ENCODE data around the gene KPNA2.
"Not testable (repeated sequence)": the region's sequence is repeated elsewhere in the genome, so short reads cannot be mapped to it uniquely, and the experiment has no call there.

The KPNA2 gene

GRCh38 chr17:68035523-68036303 is at the start of gene KPNA2:
Gene KPNA2, plus strand, starts transcription at chr17:68035735. Its CDS starts 1,398 bp downstream, at chr17:68037133.
- in situ Hi-C loops (cut with MboI; ENCODE audit: low pct_unique_long_range_greater_than_20kb, low sequenced_read_pairs) = no loop called here

GRCh38 chr17:67990909-67991308 is 44.6 kb upstream of the KPNA2 start:
- no peak for DNase-seq
- in situ Hi-C loops (cut with MboI; ENCODE audit: low pct_unique_long_range_greater_than_20kb, low sequenced_read_pairs) = no loop called here

More at GRCh38 chr17:68035523-68036303, at the start of gene KPNA2:
- DNase-seq = peak; percentile 97

- no peak for DNase-seq
- in situ Hi-C loops (cut with MboI; ENCODE audit: low pct_unique_long_range_greater_than_20kb, low sequenced_read_pairs) = no loop called here
These were observed 42.9 kb upstream of the KPNA2 start for GRCh38 chr17:67992548-67993152.

GRCh38 chr17:67993153-67993997 is 42.2 kb upstream of the KPNA2 start:
- DNase-seq = peak; percentile 78
- in situ Hi-C loops (cut with MboI; ENCODE audit: low pct_unique_long_range_greater_than_20kb, low sequenced_read_pairs) = no loop called here

- DNase-seq = peak; percentile 49
- in situ Hi-C loops (cut with MboI; ENCODE audit: low pct_unique_long_range_greater_than_20kb, low sequenced_read_pairs) = no loop called here
These were observed 41.6 kb upstream of the KPNA2 start for GRCh38 chr17:67993998-67994361.

- no peak for DNase-seq
- in situ Hi-C loops (cut with MboI; ENCODE audit: low pct_unique_long_range_greater_than_20kb, low sequenced_read_pairs) = no loop called here
These were observed 40.5 kb upstream of the KPNA2 start for GRCh38 chr17:67994817-67995569.

GRCh38 chr17:67995570-67996263 is 39.8 kb upstream of the KPNA2 start:
- DNase-seq = peak; percentile 41
- in situ Hi-C loops (cut with MboI; ENCODE audit: low pct_unique_long_range_greater_than_20kb, low sequenced_read_pairs) = no loop called here

GRCh38 chr17:67996301-67997171 is 39.0 kb upstream of the KPNA2 start, which contains the start of gene C17orf58:
Gene C17orf58, minus strand, starts transcription at chr17:67996469. Its CDS starts 271 bp downstream, at chr17:67996198.
- in situ Hi-C loops (cut with MboI; ENCODE audit: low pct_unique_long_range_greater_than_20kb, low sequenced_read_pairs); DNase-seq: not testable (repeated sequence)

GRCh38 chr17:67998466-67998865 is 37.1 kb upstream of the KPNA2 start:
- DNase-seq = no peak
- in situ Hi-C loops (cut with MboI; ENCODE audit: low pct_unique_long_range_greater_than_20kb, low sequenced_read_pairs) = no loop called here

GRCh38 chr17:67999291-67999911 is 36.1 kb upstream of the KPNA2 start:
- no peak for DNase-seq
- in situ Hi-C loops (cut with MboI; ENCODE audit: low pct_unique_long_range_greater_than_20kb, low sequenced_read_pairs) = no loop called here

- no peak for DNase-seq
- in situ Hi-C loops (cut with MboI; ENCODE audit: low pct_unique_long_range_greater_than_20kb, low sequenced_read_pairs) = no loop called here
These were observed 31.3 kb upstream of the KPNA2 start for GRCh38 chr17:68004201-68004600.

GRCh38 chr17:68006797-68007196 is 28.7 kb upstream of the KPNA2 start:
- in situ Hi-C loops (cut with MboI; ENCODE audit: low pct_unique_long_range_greater_than_20kb, low sequenced_read_pairs) = no loop called here
- no peak for DNase-seq

GRCh38 chr17:68011199-68011665 is 24.3 kb upstream of the KPNA2 start:
- DNase-seq = peak; percentile 68
- in situ Hi-C loops (cut with MboI; ENCODE audit: low pct_unique_long_range_greater_than_20kb, low sequenced_read_pairs) = no loop called here

GRCh38 chr17:68013385-68013784 is 22.1 kb upstream of the KPNA2 start:
- in situ Hi-C loops (cut with MboI; ENCODE audit: low pct_unique_long_range_greater_than_20kb, low sequenced_read_pairs) = no loop called here
- DNase-seq = no peak

- in situ Hi-C loops (cut with MboI; ENCODE audit: low pct_unique_long_range_greater_than_20kb, low sequenced_read_pairs) = no loop called here
- DNase-seq = no peak
These were observed 20.3 kb upstream of the KPNA2 start for GRCh38 chr17:68015081-68015723.

GRCh38 chr17:68016838-68017237 is 18.7 kb upstream of the KPNA2 start:
- DNase-seq = no peak
- in situ Hi-C loops (cut with MboI; ENCODE audit: low pct_unique_long_range_greater_than_20kb, low sequenced_read_pairs) = no loop called here

- in situ Hi-C loops (cut with MboI; ENCODE audit: low pct_unique_long_range_greater_than_20kb, low sequenced_read_pairs); DNase-seq: not testable (repeated sequence)
These were observed 17.0 kb upstream of the KPNA2 start for GRCh38 chr17:68018493-68018892.
